ENCODE measurements around the gene C1orf53. TPM values are rescaled to one million over a fixed set of nuclear protein-coding genes. Genes with fewer than 3 reads are reported as not detected.

Gene C1orf53
- total RNA-seq, 1 donor from 2014 or later = 4.1 TPM

DNA sequence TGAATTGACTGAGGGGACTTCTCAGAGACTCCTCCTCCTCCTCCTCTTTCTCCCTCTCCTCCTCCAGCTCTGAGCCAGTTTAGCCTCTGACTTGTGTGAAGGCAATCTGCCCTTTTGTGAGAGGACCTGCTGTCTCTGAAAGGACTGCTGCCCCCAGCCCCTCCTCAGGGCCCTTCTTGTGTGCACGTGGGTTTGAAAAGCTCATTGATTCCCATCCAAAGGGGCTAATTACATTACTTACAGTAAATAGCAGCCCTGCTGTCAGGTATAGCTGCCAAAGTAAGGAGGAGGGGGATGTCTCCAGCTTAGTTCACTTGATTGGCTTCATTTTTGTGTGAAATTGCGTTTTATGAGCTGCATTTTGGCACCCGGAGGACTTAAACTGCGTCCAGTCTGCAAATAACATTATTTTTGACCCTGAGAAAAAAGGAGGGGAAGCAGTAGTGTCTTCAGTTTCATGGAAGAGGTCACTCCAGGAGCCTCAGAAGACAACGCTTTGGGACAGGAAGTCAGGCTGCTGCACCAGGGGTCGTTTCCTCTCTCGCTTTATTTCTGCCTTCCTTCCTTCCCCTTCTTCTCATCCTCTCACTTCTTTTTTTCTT, 12.9 kb downstream of the C1orf53 start:
- H3K4me1 Mint-ChIP-seq (ENCODE audit: low read depth) = peaks cover 57% of the 10 kb centered on the region
- H3K27ac Mint-ChIP-seq (ENCODE audit: unreplicated experiment) = no peak overlapping the region
- peaks cover 95% of the 10 kb centered on the region for H3K27me3 Mint-ChIP-seq (ENCODE audit: low read depth)
- DNase-seq (ENCODE audit: low spot score) = no peak
- peaks cover 5% of the 10 kb centered on the region for H3K36me3 Mint-ChIP-seq (ENCODE audit: low read depth)
- no peaks in the 10 kb centered on the region for H3K9me3 Mint-ChIP-seq (ENCODE audit: low read depth)
- no peak for TF ChIP-seq CTCF (IDR thresholded peaks at IDR 0.05)
- H3K4me3 Mint-ChIP-seq (ENCODE audit: unreplicated experiment) = peak overlapping the region; percentile 67

GRCh38 chr1:197915862-197916499, 13.6 kb downstream of the C1orf53 start:
- Mint-ChIP-seq H3K4me3 (ENCODE audit: unreplicated experiment) (peak overlapping the region; percentile 67), H3K27ac (ENCODE audit: unreplicated experiment) (no peak overlapping the region), H3K27me3 (ENCODE audit: low read depth) (peaks cover 97% of the 10 kb centered on the region), H3K9me3 (ENCODE audit: low read depth) (no peaks in the 10 kb centered on the region), H3K4me1 (ENCODE audit: low read depth) (peaks cover 53% of the 10 kb centered on the region), H3K36me3 (ENCODE audit: low read depth) (peaks cover 3% of the 10 kb centered on the region)
- peak; percentile 81 for TF ChIP-seq CTCF (IDR thresholded peaks at IDR 0.05)
- no peak for DNase-seq (ENCODE audit: low spot score)

GRCh38 chr1:197916500-197916983, 14.1 kb downstream of the C1orf53 start:
- no peak overlapping the region for H3K27ac Mint-ChIP-seq (ENCODE audit: unreplicated experiment)
- H3K4me3 Mint-ChIP-seq (ENCODE audit: unreplicated experiment) = peak overlapping the region; percentile 67
- H3K4me1 Mint-ChIP-seq (ENCODE audit: low read depth) = peaks cover 53% of the 10 kb centered on the region
- no peak for DNase-seq (ENCODE audit: low spot score)
- H3K27me3 Mint-ChIP-seq (ENCODE audit: low read depth) = peaks cover 97% of the 10 kb centered on the region
- H3K36me3 Mint-ChIP-seq (ENCODE audit: low read depth) = peaks cover 3% of the 10 kb centered on the region
- H3K9me3 Mint-ChIP-seq (ENCODE audit: low read depth) = no peaks in the 10 kb centered on the region
- no peak for TF ChIP-seq CTCF (IDR thresholded peaks at IDR 0.05)

DNA sequence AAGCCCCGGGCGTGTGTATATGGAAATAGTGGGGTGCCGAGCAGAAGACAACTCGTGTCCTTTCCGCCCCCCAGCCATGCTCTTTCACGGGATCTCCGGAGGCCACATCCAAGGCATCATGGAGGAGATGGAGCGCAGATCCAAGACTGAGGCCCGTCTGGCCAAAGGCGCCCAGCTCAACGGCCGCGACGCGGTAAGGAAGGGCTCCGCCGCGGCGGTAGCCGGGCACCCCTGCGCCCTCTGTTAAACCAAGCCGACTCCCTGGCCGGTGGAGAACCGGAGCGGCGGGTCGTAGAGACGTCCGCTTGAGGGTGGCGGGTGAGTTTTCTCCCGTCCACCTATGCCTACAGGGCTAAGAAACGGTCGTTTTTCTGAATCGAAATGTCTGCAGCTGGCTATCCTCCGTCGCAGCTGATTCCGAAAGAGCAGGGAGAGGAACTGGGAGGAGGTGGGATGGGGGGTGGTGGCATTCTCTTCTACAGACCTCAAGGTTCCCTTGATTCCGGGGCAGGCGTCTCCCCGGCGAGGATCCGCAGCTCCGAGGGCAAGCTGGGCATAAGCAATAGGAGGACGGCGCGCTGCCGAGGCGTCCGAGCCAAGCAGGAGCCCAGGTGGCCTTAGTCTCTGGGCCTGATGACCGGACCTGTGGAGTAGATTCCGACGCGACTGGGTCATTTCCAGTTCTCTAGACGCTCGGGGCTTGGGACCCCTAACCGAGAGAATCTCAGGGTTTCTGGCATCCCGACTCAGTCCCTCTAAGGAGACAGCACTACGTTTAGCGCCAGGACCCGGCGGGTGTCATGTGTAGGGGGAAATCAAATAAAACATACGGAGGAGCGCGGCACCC, 15.6 kb downstream of the C1orf53 start:
- Mint-ChIP-seq H3K27ac (ENCODE audit: unreplicated experiment) (no peak overlapping the region), H3K36me3 (ENCODE audit: low read depth) (peaks cover 6% of the 10 kb centered on the region), H3K27me3 (ENCODE audit: low read depth) (peaks cover 96% of the 10 kb centered on the region), H3K9me3 (ENCODE audit: low read depth) (no peaks in the 10 kb centered on the region), H3K4me3 (ENCODE audit: unreplicated experiment) (peak overlapping the region; percentile 53), H3K4me1 (ENCODE audit: low read depth) (peaks cover 39% of the 10 kb centered on the region)
- no peak for TF ChIP-seq CTCF (IDR thresholded peaks at IDR 0.05)
- no peak for DNase-seq (ENCODE audit: low spot score)

GRCh38 chr1:197918807-197919345, 16.4 kb downstream of the C1orf53 start:
- Mint-ChIP-seq H3K27me3 (ENCODE audit: low read depth) (peaks cover 91% of the 10 kb centered on the region), H3K27ac (ENCODE audit: unreplicated experiment) (no peak overlapping the region), H3K36me3 (ENCODE audit: low read depth) (peaks cover 6% of the 10 kb centered on the region), H3K9me3 (ENCODE audit: low read depth) (no peaks in the 10 kb centered on the region), H3K4me3 (ENCODE audit: unreplicated experiment) (no peak overlapping the region), H3K4me1 (ENCODE audit: low read depth) (peaks cover 37% of the 10 kb centered on the region)
- no peak for TF ChIP-seq CTCF (IDR thresholded peaks at IDR 0.05)
- DNase-seq (ENCODE audit: low spot score) = no peak
